H9 (cell line): Measurements from ENCODE around the gene FHIT. TPM values are rescaled to one million over a fixed set of nuclear protein-coding genes. Genes with fewer than 3 reads are reported as not detected.

Source experiments
- DNase-seq: peaks from one replicate; pipeline ENCODE4 v3.0.0-alpha.2; 2017
- H2AFZ ChIP-seq: one replicate; pipeline ENCODE4 v1.6.1; 2013; ENCODE audit warnings: mild to moderate bottlenecking, low read length, control low read depth, moderate library complexity
- H2AK5ac ChIP-seq: 2 replicates; pipeline ENCODE4 v1.6.1; 2013; ENCODE audit warnings: low read length, control low read depth, mixed read lengths; ENCODE audit not compliant: insufficient read length
- H2BK120ac ChIP-seq: one replicate; pipeline ENCODE4 v1.6.1; 2013; ENCODE audit warnings: low read depth, mild to moderate bottlenecking, low read length, control low read depth, inconsistent platforms; ENCODE audit not compliant: poor library complexity, severe bottlenecking
- H2BK12ac ChIP-seq: 2 replicates; pipeline ENCODE4 v1.6.1; 2013; ENCODE audit warnings: low read length, control low read depth, mixed read lengths, low read depth; ENCODE audit not compliant: insufficient read length
- H2BK15ac ChIP-seq: 2 replicates; pipeline ENCODE4 v1.6.1; 2013; ENCODE audit warnings: low read depth, low read length, control low read depth
- H2BK20ac ChIP-seq: one replicate; pipeline ENCODE4 v1.6.1; 2013; ENCODE audit warnings: low read depth, mild to moderate bottlenecking, low read length, control low read depth, inconsistent platforms; ENCODE audit not compliant: poor library complexity, severe bottlenecking
- H2BK5ac ChIP-seq: 2 replicates; pipeline ENCODE4 v1.6.1; 2013; ENCODE audit warnings: low read length, control low read depth, mixed read lengths; ENCODE audit not compliant: insufficient read length
- H3K14ac ChIP-seq: 2 replicates; pipeline ENCODE4 v1.6.1; 2013; ENCODE audit warnings: low read length, control low read depth; ENCODE audit not compliant: insufficient read depth
- H3K18ac ChIP-seq: 2 replicates; pipeline ENCODE4 v1.6.1; 2013; ENCODE audit warnings: low read depth, mild to moderate bottlenecking, mixed read lengths, low read length, control low read depth; ENCODE audit not compliant: insufficient read length
- H3K23ac ChIP-seq: 2 replicates; pipeline ENCODE4 v1.6.1; 2013; ENCODE audit warnings: low read length, control low read depth, mixed read lengths, low read depth; ENCODE audit not compliant: insufficient read length
- H3K23me2 ChIP-seq: 2 replicates; pipeline ENCODE4 v1.6.1; 2013; ENCODE audit warnings: low read depth, mild to moderate bottlenecking, mixed read lengths, low read length, control low read depth; ENCODE audit not compliant: insufficient read length, poor library complexity, severe bottlenecking
- H3K27ac ChIP-seq: 2 replicates; pipeline ENCODE4 v1.5.1; 2013; ENCODE audit warnings: low read length, control low read depth, mixed read lengths, low read depth; ENCODE audit not compliant: insufficient read length
- H3K27me3 ChIP-seq: 2 replicates; pipeline ENCODE4 v1.6.1; 2013; ENCODE audit warnings: low read length, control low read depth, inconsistent platforms; ENCODE audit not compliant: insufficient read depth
- H3K4ac ChIP-seq: 2 replicates; pipeline ENCODE4 v1.6.1; 2013; ENCODE audit warnings: low read depth, mild to moderate bottlenecking, control low read depth, inconsistent platforms, low read length, moderate library complexity
- H3K4me1 ChIP-seq: 2 replicates; pipeline ENCODE4 v1.6.1; 2013; ENCODE audit warnings: low read length, control low read depth, inconsistent platforms; ENCODE audit not compliant: insufficient read depth
- H3K4me2 ChIP-seq: 2 replicates; pipeline ENCODE4 v1.6.1; 2013; ENCODE audit warnings: low read length, control low read depth, mixed read lengths; ENCODE audit not compliant: insufficient read length, insufficient read depth
- H3K56ac ChIP-seq: 2 replicates; pipeline ENCODE4 v1.6.1; 2013; ENCODE audit warnings: low read depth, mild to moderate bottlenecking, mixed read lengths, low read length, control low read depth; ENCODE audit not compliant: insufficient read length
- H3K79me1 ChIP-seq: 2 replicates; pipeline ENCODE4 v1.6.1; 2013; ENCODE audit warnings: low read depth, mild to moderate bottlenecking, moderate library complexity, low read length, control low read depth, inconsistent platforms; ENCODE audit not compliant: insufficient read depth, poor library complexity, severe bottlenecking
- H3K79me2 ChIP-seq: 2 replicates; pipeline ENCODE4 v1.6.1; 2013; ENCODE audit warnings: low read length, control low read depth, inconsistent platforms; ENCODE audit not compliant: insufficient read depth
- H3K9ac ChIP-seq: 2 replicates; pipeline ENCODE4 v1.6.1; 2013; ENCODE audit warnings: low read length, control low read depth, mixed read lengths; ENCODE audit not compliant: insufficient read length; ENCODE audit errors: extremely low read depth
- H3K9me3 ChIP-seq: one replicate; pipeline ENCODE4 v1.6.1; 2013; ENCODE audit warnings: low read depth, low read length, inconsistent platforms; ENCODE audit not compliant: control insufficient read depth
- H3T11ph ChIP-seq: one replicate; pipeline ENCODE4 v1.6.1; 2013; ENCODE audit warnings: mild to moderate bottlenecking, low read length, control low read depth, inconsistent platforms
- H4K20me1 ChIP-seq: one replicate; pipeline ENCODE4 v1.6.1; 2013; ENCODE audit not compliant: control insufficient read depth, insufficient read length, insufficient read depth
- H4K5ac ChIP-seq: 2 replicates; pipeline ENCODE4 v1.6.1; 2013; ENCODE audit warnings: low read depth, mild to moderate bottlenecking, mixed read lengths, low read length, control low read depth; ENCODE audit not compliant: insufficient read length
- H4K8ac ChIP-seq: replicated peaks from 2 replicates; pipeline ENCODE4 v1.6.1; 2013; ENCODE audit warnings: low read length, control low read depth, mixed read lengths, low read depth; ENCODE audit not compliant: insufficient read length
- H4K91ac ChIP-seq: 2 replicates; pipeline ENCODE4 v1.6.1; 2013; ENCODE audit warnings: low read depth, mild to moderate bottlenecking, moderate library complexity, mixed read lengths, low read length, control low read depth; ENCODE audit not compliant: insufficient read length
- H3K27ac Mint-ChIP-seq, 3 experiments: 2 replicates in 2 of 3; 3 replicates in 1 of 3; pipeline ENCODE4 v1.8.0; 2020 to 2021; ENCODE audit warnings: mixed read lengths in 3 of 3, mild to moderate bottlenecking in 1 of 3, moderate library complexity in 1 of 3
- H3K27me3 Mint-ChIP-seq: 2 replicates; pipeline ENCODE4 v1.8.0; 2021; ENCODE audit warnings: low read depth, mild to moderate bottlenecking, moderate library complexity, mixed read lengths
- H3K36me3 Mint-ChIP-seq, 3 experiments: 2 replicates in 2 of 3; 3 replicates in 1 of 3; pipeline ENCODE4 v1.8.0; 2020 to 2021; ENCODE audit warnings: low read depth in 3 of 3, mixed read lengths in 3 of 3; ENCODE audit not compliant: insufficient read depth in 1 of 3
- H3K4me1 Mint-ChIP-seq, 2 experiments: 2 replicates each; pipeline ENCODE4 v1.8.0; 2020; ENCODE audit warnings: mixed read lengths in 2 of 2
- H3K4me3 Mint-ChIP-seq, 2 experiments: 2 replicates in 1 of 2; 3 replicates in 1 of 2; pipeline ENCODE4 v1.8.0; 2020 to 2021; ENCODE audit warnings: mild to moderate bottlenecking in 2 of 2, mixed read lengths in 2 of 2, moderate library complexity in 1 of 2
- H3K9me3 Mint-ChIP-seq, 2 experiments: 2 replicates in 1 of 2; 3 replicates in 1 of 2; pipeline ENCODE4 v1.8.0; 2020; ENCODE audit warnings: mild to moderate bottlenecking in 2 of 2, mixed read lengths in 2 of 2, moderate library complexity in 1 of 2
- CTCF ChIP-seq: fragments of 200-600 bp; sonication (generic); conservative IDR thresholded peaks from 3 replicates; pipeline ENCODE4 v1.8.0; 2021; ENCODE audit warnings: antibody characterized with exemption, mild to moderate bottlenecking
- WGBS: extraction: QIAGEN DNeasy Blood & Tissue Kit; methylation state at CpG from one replicate; pipeline ENCODE4 v1.1.7; 2013; ENCODE audit warnings: missing lambda C conversion rate, low lambda C conversion rate, mixed read lengths; ENCODE audit not compliant: insufficient read length; ENCODE audit errors: extremely low coverage; 5-methylcytosine and 5-hydroxymethylcytosine counted together
- total RNA-seq: library from RNA; stranded (reverse); gene quantifications from 2 replicates; pipeline ENCODE4 v1.2.1, GENCODE V29; 2021

The FHIT gene
- total RNA-seq, 1 experiment from 2014 or later, result 3.0 TPM

GRCh38 chr3:60765776-60766175 is 485.5 kb downstream of the FHIT start:
- H3K79me2 ChIP-seq, result no peaks in the 10 kb centered on the region
- H4K91ac ChIP-seq, result no peak overlapping the region
- no peak overlapping the region for H3T11ph ChIP-seq
- H3K27me3 Mint-ChIP-seq, result no peaks in the 10 kb centered on the region
- no peaks in the 10 kb centered on the region for H4K20me1 ChIP-seq
- H3K27ac ChIP-seq, result no peak overlapping the region
- no peaks in the 10 kb centered on the region for H3K23me2 ChIP-seq
- H3K9me3 Mint-ChIP-seq, result no peaks in the 10 kb centered on the region; a peak in 1 of 5 replicates
- no peak for DNase-seq
- no peaks in the 10 kb centered on the region for H3K79me1 ChIP-seq
- no peak overlapping the region for H3K4ac ChIP-seq
- no peak overlapping the region for H3K18ac ChIP-seq
- H3K4me3 Mint-ChIP-seq, result no peak overlapping the region
- no peak overlapping the region for H2BK20ac ChIP-seq
- no peak overlapping the region for H3K9ac ChIP-seq
- H3K27ac Mint-ChIP-seq, result no peak overlapping the region
- no CpG with 5 or more reads among the region's 3 CpGs for WGBS
- H2AFZ ChIP-seq, result no peak overlapping the region
- TF ChIP-seq CTCF, result no peak
- H4K8ac ChIP-seq, result no peak overlapping the region
- H2BK15ac ChIP-seq, result no peak overlapping the region
- H2BK120ac ChIP-seq, result no peak overlapping the region
- no peak overlapping the region for H3K23ac ChIP-seq
- H3K27me3 ChIP-seq, result no peaks in the 10 kb centered on the region
- no peak overlapping the region for H2BK12ac ChIP-seq
- H3K9me3 ChIP-seq, result no peaks in the 10 kb centered on the region
- no peak overlapping the region for H3K4me2 ChIP-seq
- peaks cover 6% of the 10 kb centered on the region for H3K4me1 ChIP-seq
- no peak overlapping the region for H2BK5ac ChIP-seq
- no peak overlapping the region for H4K5ac ChIP-seq
- peaks cover 0 to 1% (median 0%) of the 10 kb centered on the region in 3 experiments; a peak in 2 of 7 replicates for H3K36me3 Mint-ChIP-seq
- peaks cover 21 to 27% of the 10 kb centered on the region in 2 experiments for H3K4me1 Mint-ChIP-seq
- H2AK5ac ChIP-seq, result no peak overlapping the region
- H3K56ac ChIP-seq, result no peak overlapping the region
- no peak overlapping the region for H3K14ac ChIP-seq
